HepG2 (cell line): ENCODE measurements around the gene CTNND2. TPM values are rescaled to one million over a fixed set of nuclear protein-coding genes. Genes with fewer than 3 reads are reported as not detected.

Experiments
- EP300 ChIP-seq, 3 experiments: sonication (generic) in 1 of 3; formaldehyde crosslinking in 1 of 3; IDR thresholded peaks; 2 replicates each; pipeline versions ENCODE4 v1.5.1 to v1.6.1; 2011 to 2020; ENCODE audit warnings: low read depth in 2 of 3, low read length in 2 of 3, borderline replicate concordance in 1 of 3, improper control_type of control experiment in 1 of 3, mild to moderate bottlenecking in 1 of 3, missing genetic modification reagents in 1 of 3, moderate library complexity in 1 of 3
- MED8 ChIP-seq: sonication (generic); formaldehyde crosslinking; IDR thresholded peaks from 2 replicates; pipeline ENCODE4 v1.8.1; 2023; ENCODE audit warnings: mild to moderate bottlenecking, missing genetic modification reagents; ENCODE audit not compliant: insufficient replicate concordance
- RNF219 ChIP-seq: sonication (generic); formaldehyde crosslinking; IDR thresholded peaks from 2 replicates; pipeline ENCODE4 v1.5.0; 2020; ENCODE audit warnings: mild to moderate bottlenecking, missing genetic modification reagents
- SNAPC2 ChIP-seq: sonication (generic); formaldehyde crosslinking; IDR thresholded peaks from 2 replicates; pipeline ENCODE4 v1.8.1; 2022; ENCODE audit warnings: mild to moderate bottlenecking, missing genetic modification reagents
- USF2 ChIP-seq, 2 experiments: sonication (generic) in 1 of 2; formaldehyde crosslinking in 1 of 2; IDR thresholded peaks; 2 replicates each; pipeline versions ENCODE4 v1.5.1 to v1.6.1; 2011 to 2020; ENCODE audit warnings: borderline replicate concordance in 1 of 2, low read depth in 1 of 2, low read length in 1 of 2, mild to moderate bottlenecking in 1 of 2, missing genetic modification reagents in 1 of 2, moderate library complexity in 1 of 2
- ZIK1 ChIP-seq: sonication (generic); formaldehyde crosslinking; IDR thresholded peaks from 2 replicates; pipeline ENCODE4 v1.5.0; 2020; ENCODE audit warnings: mild to moderate bottlenecking, low read depth, missing genetic modification reagents, borderline replicate concordance
- polyA plus RNA-seq, 8 experiments: library from polyadenylated mRNA; depleted of rRNA in 3 of 8; stranded (reverse) in 7 of 8; unstranded in 1 of 8; fragments of >200 nt; fragmentation: Illumina TruSeq in 4 of 8; extraction: Trizol in 4 of 8; gene quantifications; 2 replicates each; pipeline versions ENCODE4 v1.2.1 to v1.2.3, GENCODE V29; 2011 to 2016; ENCODE audit warnings: low read depth in 4 of 8, missing spikeins in 1 of 8, mixed read lengths in 1 of 8; ENCODE audit not compliant: insufficient read depth in 1 of 8
- total RNA-seq, 5 experiments: library from RNA; depleted of rRNA; stranded (reverse); fragments of >200 nt; fragmentation: Illumina TruSeq; extraction: Trizol; gene quantifications; 2 replicates each; pipeline ENCODE4 v1.2.3, GENCODE V29; 2016; ENCODE audit warnings: low read depth in 1 of 5
- TF ChIP-seq, protein P1 (sequence below): sonication (generic); formaldehyde crosslinking; IDR thresholded peaks from 2 replicates; pipeline ENCODE4 v1.4.0; 2020; ENCODE audit warnings: missing genetic modification reagents, borderline replicate concordance

The CTNND2 gene
- total and polyA plus RNA-seq, 2 of the 13 experiments (the other 11 are each of a cell fraction or from before 2014, with no cell fraction given): not detected

GRCh38 chr5:11361768-11362167 lies 542.5 kb downstream of the CTNND2 start (continued):
- TF ChIP-seq, protein P1, sequence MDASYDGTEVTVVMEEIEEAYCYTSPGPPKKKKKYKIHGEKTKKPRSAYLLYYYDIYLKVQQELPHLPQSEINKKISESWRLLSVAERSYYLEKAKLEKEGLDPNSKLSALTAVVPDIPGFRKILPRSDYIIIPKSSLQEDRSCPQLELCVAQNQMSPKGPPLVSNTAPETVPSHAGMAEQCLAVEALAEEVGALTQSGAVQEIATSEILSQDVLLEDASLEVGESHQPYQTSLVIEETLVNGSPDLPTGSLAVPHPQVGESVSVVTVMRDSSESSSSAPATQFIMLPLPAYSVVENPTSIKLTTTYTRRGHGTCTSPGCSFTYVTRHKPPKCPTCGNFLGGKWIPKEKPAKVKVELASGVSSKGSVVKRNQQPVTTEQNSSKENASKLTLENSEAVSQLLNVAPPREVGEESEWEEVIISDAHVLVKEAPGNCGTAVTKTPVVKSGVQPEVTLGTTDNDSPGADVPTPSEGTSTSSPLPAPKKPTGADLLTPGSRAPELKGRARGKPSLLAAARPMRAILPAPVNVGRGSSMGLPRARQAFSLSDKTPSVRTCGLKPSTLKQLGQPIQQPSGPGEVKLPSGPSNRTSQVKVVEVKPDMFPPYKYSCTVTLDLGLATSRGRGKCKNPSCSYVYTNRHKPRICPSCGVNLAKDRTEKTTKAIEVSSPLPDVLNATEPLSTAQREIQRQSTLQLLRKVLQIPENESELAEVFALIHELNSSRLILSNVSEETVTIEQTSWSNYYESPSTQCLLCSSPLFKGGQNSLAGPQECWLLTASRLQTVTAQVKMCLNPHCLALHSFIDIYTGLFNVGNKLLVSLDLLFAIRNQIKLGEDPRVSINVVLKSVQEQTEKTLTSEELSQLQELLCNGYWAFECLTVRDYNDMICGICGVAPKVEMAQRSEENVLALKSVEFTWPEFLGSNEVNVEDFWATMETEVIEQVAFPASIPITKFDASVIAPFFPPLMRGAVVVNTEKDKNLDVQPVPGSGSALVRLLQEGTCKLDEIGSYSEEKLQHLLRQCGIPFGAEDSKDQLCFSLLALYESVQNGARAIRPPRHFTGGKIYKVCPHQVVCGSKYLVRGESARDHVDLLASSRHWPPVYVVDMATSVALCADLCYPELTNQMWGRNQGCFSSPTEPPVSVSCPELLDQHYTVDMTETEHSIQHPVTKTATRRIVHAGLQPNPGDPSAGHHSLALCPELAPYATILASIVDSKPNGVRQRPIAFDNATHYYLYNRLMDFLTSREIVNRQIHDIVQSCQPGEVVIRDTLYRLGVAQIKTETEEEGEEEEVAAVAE (CRISPR knock-in tag): no peak
- TF ChIP-seq EP300 (IDR thresholded peaks at IDR 0.05; ENCODE audit: low read depth in 2 of 2, low read length in 2 of 2): no peak
- no peak for TF ChIP-seq EP300 (CRISPR knock-in tag; IDR thresholded peaks at IDR 0.05; ENCODE audit: borderline replicate concordance)
- no peak for TF ChIP-seq SNAPC2 (CRISPR knock-in tag)
- no peak for TF ChIP-seq RNF219 (CRISPR knock-in tag)
- no peak for TF ChIP-seq USF2 (IDR thresholded peaks at IDR 0.05; ENCODE audit: low read depth, low read length)
- no peak for TF ChIP-seq USF2 (CRISPR knock-in tag; IDR thresholded peaks at IDR 0.05; ENCODE audit: borderline replicate concordance)
- no peak for TF ChIP-seq ZIK1
- no peak for TF ChIP-seq MED8 (CRISPR knock-in tag)
